GM21526 (cell line): ENCODE measurements around the gene HIRIP3.
A peak's percentile ranks its signal among the peaks of the same experiment; 100 is the strongest.
"Not testable (repeated sequence)": the region's sequence is repeated elsewhere in the genome, so short reads cannot be mapped to it uniquely, and the experiment has no call there.

Experiments used
- ATAC-seq: cut with Tn5 transposase; IDR thresholded peaks from one replicate; pipeline ENCODE4 v1.9.1; 2021; ENCODE audit warnings: moderate library complexity; ENCODE audit not compliant: unreplicated experiment, low FRiP score

The HIRIP3 gene

GRCh38 chr16:29962344-29962994 is 32.9 kb downstream of the HIRIP3 start:
- no peak for ATAC-seq

- peak; percentile 79 for ATAC-seq
Measured at GRCh38 chr16:29961479-29962343, 33.7 kb downstream of the HIRIP3 start, which contains the start of gene TMEM219. TMEM219 (plus strand) TSS chr16:29962079; CDS start chr16:29963144, 1,065 bp downstream.

- no peak for ATAC-seq
Measured at GRCh38 chr16:29961127-29961478, 34.3 kb downstream of the HIRIP3 start.

- not testable (repeated sequence) for ATAC-seq
Measured at GRCh38 chr16:29959821-29960220, 35.6 kb downstream of the HIRIP3 start.

GRCh38 chr16:29959293-29959692 is 36.1 kb downstream of the HIRIP3 start:
- ATAC-seq, result no peak

GRCh38 chr16:29958756-29959155 is 36.7 kb downstream of the HIRIP3 start:
- ATAC-seq, result no peak

- ATAC-seq, result no peak
Measured at GRCh38 chr16:29951625-29952365, 43.6 kb downstream of the HIRIP3 start.

GRCh38 chr16:29950806-29951461 is 44.5 kb downstream of the HIRIP3 start:
- ATAC-seq, result no peak

GRCh38 chr16:29947897-29948296 is 47.5 kb downstream of the HIRIP3 start:
- no peak for ATAC-seq

- ATAC-seq, result no peak
Measured at GRCh38 chr16:29943846-29944799, 51.3 kb downstream of the HIRIP3 start.
